RWPE2 (cell line): ENCODE data around the gene GIGYF1.

ENCODE experiments used
- ATAC-seq: fragments of 200-7000 bp; cut with Tn5 transposase; 3 replicates; pipeline ENCODE4 v1.9.1; 2021; ENCODE audit warnings: low read depth
- DNase-seq: peaks from one replicate; pipeline ENCODE4 v3.0.0-alpha.2; 2020; ENCODE audit warnings: low spot score
- H3K27ac ChIP-seq: fragments of 450-650 bp; 2 replicates; pipeline ENCODE4 v1.5.1; 2017; ENCODE audit warnings: mild to moderate bottlenecking; ENCODE audit not compliant: poor library complexity, severe bottlenecking
- H3K27me3 ChIP-seq: fragments of 250-450 bp; sonication (Bioruptor Pico); 2 replicates; pipeline ENCODE4 v1.5.1; 2021; ENCODE audit warnings: mild to moderate bottlenecking, moderate library complexity; ENCODE audit not compliant: insufficient read depth, poor library complexity, severe bottlenecking
- H3K36me3 ChIP-seq: fragments of 250-450 bp; sonication (Bioruptor Pico); 2 replicates; pipeline ENCODE4 v1.5.1; 2020; ENCODE audit warnings: low read depth, mild to moderate bottlenecking, moderate library complexity
- H3K4me1 ChIP-seq: fragments of 250-450 bp; sonication (Bioruptor Pico); 2 replicates; pipeline ENCODE4 v1.5.1; 2021; ENCODE audit warnings: mild to moderate bottlenecking, moderate library complexity; ENCODE audit not compliant: insufficient read depth, poor library complexity, severe bottlenecking
- H3K4me3 ChIP-seq: fragments of 250-450 bp; sonication (Bioruptor Pico); 2 replicates; pipeline ENCODE4 v1.5.1; 2021; ENCODE audit warnings: mild to moderate bottlenecking, moderate library complexity; ENCODE audit not compliant: severe bottlenecking
- H3K9me3 ChIP-seq: fragments of 250-450 bp; sonication (Bioruptor Pico); 2 replicates; pipeline ENCODE4 v1.5.1; 2021; ENCODE audit warnings: mild to moderate bottlenecking, moderate library complexity; ENCODE audit not compliant: severe bottlenecking
- TF ChIP-seq, protein P1 (sequence below): fragments of 450-650 bp; IDR thresholded peaks from one replicate; pipeline ENCODE4 v1.5.1; 2017; ENCODE audit warnings: mild to moderate bottlenecking, moderate library complexity; ENCODE audit not compliant: poor library complexity, severe bottlenecking

The GIGYF1 gene

DNA sequence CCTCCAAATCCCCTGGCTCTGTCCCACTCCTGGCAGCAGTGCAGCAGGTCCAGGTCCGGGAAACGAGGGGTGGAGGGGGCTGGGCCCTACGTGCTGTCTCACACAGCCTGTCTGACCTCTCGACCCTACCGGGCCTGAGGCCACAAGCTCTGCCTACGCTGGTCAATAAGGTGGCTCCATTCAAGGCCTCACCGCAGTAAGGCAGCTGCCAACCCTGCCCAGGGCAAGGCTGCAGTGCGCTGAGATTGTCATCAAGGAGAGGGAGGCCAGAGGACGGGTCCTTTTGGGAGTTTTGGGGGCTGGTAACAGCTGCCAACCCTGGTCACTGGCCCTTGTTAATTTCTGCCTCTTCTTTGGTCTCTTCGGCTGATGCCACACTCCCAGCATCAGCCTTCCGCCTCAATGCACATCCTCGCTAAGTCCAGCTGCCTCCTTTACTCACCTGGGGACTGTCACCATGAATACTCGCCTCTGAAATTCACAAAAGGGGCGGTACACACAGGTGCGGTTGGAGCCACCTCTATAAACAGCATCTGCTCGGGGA lies 29.8 kb upstream of the GIGYF1 start:
- peaks cover 20% of the 10 kb centered on the region for H3K27me3 ChIP-seq
- no peak overlapping the region for H3K4me3 ChIP-seq
- TF ChIP-seq, protein P1, sequence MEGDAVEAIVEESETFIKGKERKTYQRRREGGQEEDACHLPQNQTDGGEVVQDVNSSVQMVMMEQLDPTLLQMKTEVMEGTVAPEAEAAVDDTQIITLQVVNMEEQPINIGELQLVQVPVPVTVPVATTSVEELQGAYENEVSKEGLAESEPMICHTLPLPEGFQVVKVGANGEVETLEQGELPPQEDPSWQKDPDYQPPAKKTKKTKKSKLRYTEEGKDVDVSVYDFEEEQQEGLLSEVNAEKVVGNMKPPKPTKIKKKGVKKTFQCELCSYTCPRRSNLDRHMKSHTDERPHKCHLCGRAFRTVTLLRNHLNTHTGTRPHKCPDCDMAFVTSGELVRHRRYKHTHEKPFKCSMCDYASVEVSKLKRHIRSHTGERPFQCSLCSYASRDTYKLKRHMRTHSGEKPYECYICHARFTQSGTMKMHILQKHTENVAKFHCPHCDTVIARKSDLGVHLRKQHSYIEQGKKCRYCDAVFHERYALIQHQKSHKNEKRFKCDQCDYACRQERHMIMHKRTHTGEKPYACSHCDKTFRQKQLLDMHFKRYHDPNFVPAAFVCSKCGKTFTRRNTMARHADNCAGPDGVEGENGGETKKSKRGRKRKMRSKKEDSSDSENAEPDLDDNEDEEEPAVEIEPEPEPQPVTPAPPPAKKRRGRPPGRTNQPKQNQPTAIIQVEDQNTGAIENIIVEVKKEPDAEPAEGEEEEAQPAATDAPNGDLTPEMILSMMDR = no peak
- no peak overlapping the region for H3K27ac ChIP-seq
- no peaks in the 10 kb centered on the region for H3K9me3 ChIP-seq
- peaks cover 4% of the 10 kb centered on the region for H3K4me1 ChIP-seq
- no peak for DNase-seq
- no peak for ATAC-seq
- no peaks in the 10 kb centered on the region for H3K36me3 ChIP-seq

DNA sequence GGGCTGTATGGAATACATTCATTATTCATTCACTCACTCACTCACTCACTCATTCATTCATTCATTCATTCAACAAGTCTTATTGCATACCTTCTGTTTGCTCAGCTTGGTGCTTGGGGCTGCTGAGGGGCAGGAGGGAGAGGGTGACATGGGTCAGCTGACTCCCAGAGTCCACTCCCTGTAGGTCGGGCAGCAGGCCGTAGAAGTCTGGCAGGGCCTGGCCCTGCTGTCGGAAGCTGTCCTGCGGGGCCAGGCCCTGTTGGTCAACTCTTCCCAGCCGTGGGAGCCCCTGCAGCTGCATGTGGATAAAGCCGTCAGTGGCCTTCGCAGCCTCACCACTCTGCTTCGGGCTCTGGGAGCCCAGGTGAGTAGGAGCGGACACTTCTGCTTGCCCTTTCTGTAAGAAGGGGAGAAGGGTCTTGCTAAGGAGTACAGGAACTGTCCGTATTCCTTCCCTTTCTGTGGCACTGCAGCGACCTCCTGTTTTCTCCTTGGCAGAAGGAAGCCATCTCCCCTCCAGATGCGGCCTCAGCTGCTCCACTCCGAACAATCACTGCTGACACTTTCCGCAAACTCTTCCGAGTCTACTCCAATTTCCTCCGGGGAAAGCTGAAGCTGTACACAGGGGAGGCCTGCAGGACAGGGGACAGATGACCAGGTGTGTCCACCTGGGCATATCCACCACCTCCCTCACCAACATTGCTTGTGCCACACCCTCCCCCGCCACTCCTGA lies 28.6 kb upstream of the GIGYF1 start:
- Histone ChIP-seq H3K36me3 (no peaks in the 10 kb centered on the region), H3K27ac (no peak overlapping the region), H3K4me3 (no peak overlapping the region), H3K4me1 (peaks cover 4% of the 10 kb centered on the region), H3K9me3 (no peaks in the 10 kb centered on the region), H3K27me3 (peaks cover 20% of the 10 kb centered on the region)
- ATAC-seq (no peak), DNase-seq (no peak)
- TF ChIP-seq, protein P1 = no peak

DNA sequence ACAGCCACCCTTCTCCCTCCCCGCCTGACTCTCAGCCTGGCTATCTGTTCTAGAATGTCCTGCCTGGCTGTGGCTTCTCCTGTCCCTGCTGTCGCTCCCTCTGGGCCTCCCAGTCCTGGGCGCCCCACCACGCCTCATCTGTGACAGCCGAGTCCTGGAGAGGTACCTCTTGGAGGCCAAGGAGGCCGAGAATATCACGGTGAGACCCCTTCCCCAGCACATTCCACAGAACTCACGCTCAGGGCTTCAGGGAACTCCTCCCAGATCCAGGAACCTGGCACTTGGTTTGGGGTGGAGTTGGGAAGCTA lies 27.4 kb upstream of the GIGYF1 start:
- Histone ChIP-seq H3K4me3 (no peak overlapping the region), H3K4me1 (peaks cover 4% of the 10 kb centered on the region), H3K27me3 (peaks cover 20% of the 10 kb centered on the region), H3K27ac (no peak overlapping the region), H3K36me3 (no peaks in the 10 kb centered on the region), H3K9me3 (no peaks in the 10 kb centered on the region)
- ATAC-seq (no peak), DNase-seq (no peak)
- TF ChIP-seq, protein P1 = no peak

DNA sequence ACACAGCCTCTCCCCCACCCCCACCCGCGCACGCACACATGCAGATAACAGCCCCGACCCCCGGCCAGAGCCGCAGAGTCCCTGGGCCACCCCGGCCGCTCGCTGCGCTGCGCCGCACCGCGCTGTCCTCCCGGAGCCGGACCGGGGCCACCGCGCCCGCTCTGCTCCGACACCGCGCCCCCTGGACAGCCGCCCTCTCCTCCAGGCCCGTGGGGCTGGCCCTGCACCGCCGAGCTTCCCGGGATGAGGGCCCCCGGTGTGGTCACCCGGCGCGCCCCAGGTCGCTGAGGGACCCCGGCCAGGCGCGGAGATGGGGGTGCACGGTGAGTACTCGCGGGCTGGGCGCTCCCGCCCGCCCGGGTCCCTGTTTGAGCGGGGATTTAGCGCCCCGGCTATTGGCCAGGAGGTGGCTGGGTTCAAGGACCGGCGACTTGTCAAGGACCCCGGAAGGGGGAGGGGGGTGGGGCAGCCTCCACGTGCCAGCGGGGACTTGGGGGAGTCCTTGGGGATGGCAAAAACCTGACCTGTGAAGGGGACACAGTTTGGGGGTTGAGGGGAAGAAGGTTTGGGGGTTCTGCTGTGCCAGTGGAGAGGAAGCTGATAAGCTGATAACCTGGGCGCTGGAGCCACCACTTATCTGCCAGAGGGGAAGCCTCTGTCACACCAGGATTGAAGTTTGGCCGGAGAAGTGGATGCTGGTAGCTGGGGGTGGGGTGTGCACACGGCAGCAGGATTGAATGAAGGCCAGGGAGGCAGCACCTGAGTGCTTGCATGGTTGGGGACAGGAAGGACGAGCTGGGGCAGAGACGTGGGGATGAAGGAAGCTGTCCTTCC lies 26.8 kb upstream of the GIGYF1 start:
- Histone ChIP-seq H3K36me3 (no peaks in the 10 kb centered on the region), H3K9me3 (no peaks in the 10 kb centered on the region), H3K4me3 (peak overlapping the region; percentile 6), H3K27me3 (peaks cover 20% of the 10 kb centered on the region), H3K27ac (no peak overlapping the region), H3K4me1 (no peaks in the 10 kb centered on the region)
- TF ChIP-seq, protein P1 = no peak
- ATAC-seq (peak; percentile 27; the same call in 2 of the 3 replicates), DNase-seq (no peak)
